Tibial nerve (tissue), 4 donors: ENCODE results near the gene CAB39. TPM values are rescaled to one million over a fixed set of nuclear protein-coding genes. Genes with fewer than 3 reads are reported as not detected.

Experiments used
- DNase-seq, 2 donors: peaks; one replicate each; pipeline ENCODE4 v3.0.0-alpha.2; 2019; ENCODE audit warnings: low spot score in 2 of 2
- H3K27ac ChIP-seq, 4 donors: fragments of 200-600 bp; sonication (generic) in 3 of 4; one replicate each; pipeline ENCODE4 v1.5.1; 2017 to 2019; ENCODE audit warnings: mild to moderate bottlenecking in 1 of 4
- H3K27me3 ChIP-seq, 2 donors: fragments of 200-600 bp; sonication (generic) in 1 of 2; one replicate each; pipeline versions ENCODE4 v1.5.1 to v1.6.0; 2017 to 2019
- H3K36me3 ChIP-seq, 3 donors: fragments of 200-600 bp; sonication (generic); one replicate each; pipeline ENCODE4 v1.5.1; 2018 to 2019
- H3K4me1 ChIP-seq, 4 donors: fragments of 200-600 bp; sonication (generic) in 3 of 4; one replicate each; pipeline ENCODE4 v1.5.1; 2017 to 2019
- H3K4me3 ChIP-seq, 4 donors: fragments of 200-600 bp; sonication (generic) in 3 of 4; one replicate each; pipeline ENCODE4 v1.5.1; 2017 to 2019; ENCODE audit warnings: mild to moderate bottlenecking in 1 of 4, moderate library complexity in 1 of 4
- H3K9me3 ChIP-seq, 4 donors: fragments of 200-600 bp; sonication (generic) in 3 of 4; one replicate each; pipeline ENCODE4 v1.5.1; 2017 to 2019
- EP300 ChIP-seq, 2 donors: sonication (generic); formaldehyde crosslinking; IDR thresholded peaks; one replicate each; pipeline ENCODE4 v1.6.1; 2017; ENCODE audit warnings: antibody characterized with exemption in 2 of 2, mild to moderate bottlenecking in 1 of 2
- POLR2A ChIP-seq, 2 donors: fragments of 450-650 bp; IDR thresholded peaks; one replicate each; pipeline ENCODE4 v1.6.1; 2017; ENCODE audit warnings: antibody characterized with exemption in 2 of 2, mild to moderate bottlenecking in 2 of 2, moderate library complexity in 2 of 2
- WGBS, 2 donors: methylation state at CpG; one replicate each; pipeline ENCODE4 v1.1.5; 2018; 5-methylcytosine and 5-hydroxymethylcytosine counted together
- total RNA-seq, 4 donors: library from RNA; depleted of rRNA; stranded (reverse); fragments of >200 nt; gene quantifications; one replicate each; pipeline ENCODE4 v1.1.0, GENCODE V29; 2016
- TF ChIP-seq, protein P1 (sequence below), 5 experiments: fragments of 200-600 bp in 3 of 5; fragments of 450-650 bp in 2 of 5; sonication (generic) in 3 of 5; IDR thresholded peaks; one replicate each; pipeline ENCODE4 v1.5.1; 2016 to 2019; ENCODE audit warnings: antibody characterized with exemption in 5 of 5, mild to moderate bottlenecking in 3 of 5, moderate library complexity in 2 of 5

The CAB39 gene
- total RNA-seq, 4 donors from 2014 or later, result 60.0 to 82.2 (median 69.7) TPM

DNA sequence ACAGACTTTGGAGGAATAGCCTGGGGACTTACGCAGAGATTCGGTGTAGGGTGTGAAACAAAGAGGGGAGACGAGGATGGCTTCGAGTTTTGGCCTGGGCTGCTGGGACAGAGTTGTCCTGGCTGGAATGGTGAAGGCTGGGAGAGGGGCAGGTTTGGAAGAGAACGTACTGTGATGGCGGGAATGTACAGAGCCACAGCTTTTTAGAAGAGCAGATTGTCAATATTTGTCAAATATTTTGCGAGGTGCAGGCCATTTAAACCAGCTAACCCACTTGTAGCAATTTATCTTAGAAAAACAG is 137.7 kb downstream of the CAB39 start:
- H3K4me1 ChIP-seq, result peaks cover 0 to 5% (median 0%) of the 10 kb centered on the region in 4 donors
- H3K27ac ChIP-seq, result no peak overlapping the region
- 75% methylated on average over 7 of the region's 7 CpGs for WGBS, 2 donors
- no peak for DNase-seq
- no peak overlapping the region for H3K4me3 ChIP-seq
- H3K9me3 ChIP-seq, result peaks cover 0 to 8% (median 0%) of the 10 kb centered on the region in 4 donors
- TF ChIP-seq, protein P1, sequence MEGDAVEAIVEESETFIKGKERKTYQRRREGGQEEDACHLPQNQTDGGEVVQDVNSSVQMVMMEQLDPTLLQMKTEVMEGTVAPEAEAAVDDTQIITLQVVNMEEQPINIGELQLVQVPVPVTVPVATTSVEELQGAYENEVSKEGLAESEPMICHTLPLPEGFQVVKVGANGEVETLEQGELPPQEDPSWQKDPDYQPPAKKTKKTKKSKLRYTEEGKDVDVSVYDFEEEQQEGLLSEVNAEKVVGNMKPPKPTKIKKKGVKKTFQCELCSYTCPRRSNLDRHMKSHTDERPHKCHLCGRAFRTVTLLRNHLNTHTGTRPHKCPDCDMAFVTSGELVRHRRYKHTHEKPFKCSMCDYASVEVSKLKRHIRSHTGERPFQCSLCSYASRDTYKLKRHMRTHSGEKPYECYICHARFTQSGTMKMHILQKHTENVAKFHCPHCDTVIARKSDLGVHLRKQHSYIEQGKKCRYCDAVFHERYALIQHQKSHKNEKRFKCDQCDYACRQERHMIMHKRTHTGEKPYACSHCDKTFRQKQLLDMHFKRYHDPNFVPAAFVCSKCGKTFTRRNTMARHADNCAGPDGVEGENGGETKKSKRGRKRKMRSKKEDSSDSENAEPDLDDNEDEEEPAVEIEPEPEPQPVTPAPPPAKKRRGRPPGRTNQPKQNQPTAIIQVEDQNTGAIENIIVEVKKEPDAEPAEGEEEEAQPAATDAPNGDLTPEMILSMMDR (IDR thresholded peaks at IDR 0.05), result no peak
- TF ChIP-seq POLR2A (IDR thresholded peaks at IDR 0.05), result no peak
- TF ChIP-seq EP300 (IDR thresholded peaks at IDR 0.05), result no peak
- H3K27me3 ChIP-seq, result peaks cover 0 to 10% of the 10 kb centered on the region in 2 donors
- H3K36me3 ChIP-seq, result no peaks in the 10 kb centered on the region

DNA sequence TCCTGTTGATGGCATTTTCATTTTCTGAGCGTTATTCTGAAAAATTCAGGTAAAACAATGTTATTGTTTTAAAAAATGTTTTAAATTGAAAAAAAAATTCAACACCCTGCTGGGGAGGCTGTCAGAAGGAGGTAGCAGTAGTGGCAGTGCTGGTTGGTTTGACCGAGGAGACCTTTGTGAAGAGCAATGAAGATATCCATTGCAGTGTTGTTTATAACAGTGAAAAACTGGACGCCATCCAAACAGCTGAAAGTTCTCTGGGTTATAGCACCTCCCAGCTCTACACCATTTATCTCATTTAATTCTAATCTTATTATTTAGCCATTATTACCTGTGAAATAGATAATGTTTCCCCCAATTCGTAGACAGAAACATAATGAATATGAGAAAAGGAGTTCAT is 139.5 kb downstream of the CAB39 start:
- H3K4me1 ChIP-seq, result peaks cover 0 to 5% (median 0%) of the 10 kb centered on the region in 4 donors
- no peak overlapping the region for H3K27ac ChIP-seq
- no peak for TF ChIP-seq POLR2A (IDR thresholded peaks at IDR 0.05)
- TF ChIP-seq EP300 (IDR thresholded peaks at IDR 0.05), result no peak
- TF ChIP-seq, protein P1 (IDR thresholded peaks at IDR 0.05), result no peak
- H3K9me3 ChIP-seq, result no peaks in the 10 kb centered on the region
- H3K36me3 ChIP-seq, result no peaks in the 10 kb centered on the region
- H3K27me3 ChIP-seq, result peaks cover 0 to 20% of the 10 kb centered on the region in 2 donors
- no peak overlapping the region for H3K4me3 ChIP-seq
- no peak for DNase-seq
- WGBS, 2 donors, result 85 to 88% methylated on average over 4 of the region's 4 CpGs

DNA sequence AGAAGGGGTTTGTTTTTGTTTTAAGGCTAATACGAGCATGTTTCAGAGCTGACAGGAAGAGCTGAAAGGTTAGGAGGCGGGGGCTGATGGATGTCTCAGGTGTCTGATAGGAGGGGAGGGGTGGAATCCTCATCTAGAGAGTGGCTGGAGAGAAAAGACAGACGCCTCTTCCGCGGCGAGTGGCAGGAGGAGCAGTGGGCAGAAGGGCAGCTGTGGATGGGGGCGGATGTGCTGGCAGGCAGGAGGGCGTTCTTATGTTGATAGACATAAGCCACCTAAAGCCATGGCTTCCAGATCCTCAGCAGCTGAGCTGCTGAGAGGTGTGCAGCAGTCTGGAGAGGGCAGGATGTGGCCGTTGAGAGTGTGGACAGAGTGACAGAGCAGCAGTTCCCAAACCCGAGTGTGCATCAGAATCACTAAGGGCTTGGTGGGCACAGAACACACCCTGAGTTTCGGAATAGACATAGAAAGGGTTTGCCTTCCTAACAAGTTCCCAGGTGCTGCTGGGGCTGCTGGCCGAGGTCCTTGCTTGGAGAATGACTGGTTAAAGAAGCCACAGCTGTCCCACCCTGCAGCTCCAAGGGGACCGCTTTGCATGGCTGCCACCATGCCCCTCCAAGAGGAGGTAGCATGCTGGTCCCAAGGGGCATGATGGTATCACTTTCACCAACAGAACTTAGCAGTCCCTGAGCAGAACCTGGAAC is 149.1 kb downstream of the CAB39 start:
- Histone ChIP-seq H3K4me1 (peaks cover 0 to 24% (median 14%) of the 10 kb centered on the region in 4 donors), H3K4me3 (no peak overlapping the region), H3K9me3 (peaks cover 0 to 15% (median 0%) of the 10 kb centered on the region in 4 donors), H3K27me3 (peaks cover 0 to 34% of the 10 kb centered on the region in 2 donors), H3K27ac (no peak overlapping the region), H3K36me3 (no peaks in the 10 kb centered on the region)
- no peak for DNase-seq
- 39 to 43% methylated on average over 13 of the region's 13 CpGs for whole genome bisulfite sequencing, 2 donors
- no peak for TF ChIP-seq EP300 (IDR thresholded peaks at IDR 0.05)
- TF ChIP-seq, protein P1 (IDR thresholded peaks at IDR 0.05), result no peak
- TF ChIP-seq POLR2A (IDR thresholded peaks at IDR 0.05), result no peak

DNA sequence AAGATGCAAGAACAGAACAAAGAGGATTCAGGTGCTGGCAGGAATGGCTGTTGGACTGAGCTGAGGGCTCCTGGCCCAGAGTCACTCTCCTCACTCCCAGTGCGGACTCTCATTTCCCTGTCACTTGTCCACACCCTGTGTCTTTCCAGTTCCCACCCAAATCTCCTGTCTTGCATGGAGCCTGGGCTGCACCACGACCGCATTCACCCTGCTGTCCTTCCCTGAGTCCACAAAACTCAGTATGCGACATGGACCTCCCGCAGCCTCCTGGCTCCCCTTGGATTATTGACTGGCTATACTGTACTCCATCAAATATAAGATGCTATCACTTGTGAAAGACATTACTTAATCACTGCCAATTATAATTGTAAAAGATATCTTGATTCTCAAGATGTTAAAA is 149.7 kb downstream of the CAB39 start:
- TF ChIP-seq, protein P1 (IDR thresholded peaks at IDR 0.05), result no peak
- TF ChIP-seq EP300 (IDR thresholded peaks at IDR 0.05), result no peak
- TF ChIP-seq POLR2A (IDR thresholded peaks at IDR 0.05), result no peak
- H3K9me3 ChIP-seq, result peaks cover 0 to 15% (median 0%) of the 10 kb centered on the region in 4 donors
- peaks cover 0 to 30% (median 17%) of the 10 kb centered on the region in 4 donors for H3K4me1 ChIP-seq
- H3K27ac ChIP-seq, result no peak overlapping the region
- DNase-seq, result no peak
- no peaks in the 10 kb centered on the region for H3K36me3 ChIP-seq
- H3K4me3 ChIP-seq, result no peak overlapping the region
- 89 to 91% methylated on average over 5 of the region's 5 CpGs for WGBS, 2 donors
- peaks cover 0 to 28% of the 10 kb centered on the region in 2 donors for H3K27me3 ChIP-seq

DNA sequence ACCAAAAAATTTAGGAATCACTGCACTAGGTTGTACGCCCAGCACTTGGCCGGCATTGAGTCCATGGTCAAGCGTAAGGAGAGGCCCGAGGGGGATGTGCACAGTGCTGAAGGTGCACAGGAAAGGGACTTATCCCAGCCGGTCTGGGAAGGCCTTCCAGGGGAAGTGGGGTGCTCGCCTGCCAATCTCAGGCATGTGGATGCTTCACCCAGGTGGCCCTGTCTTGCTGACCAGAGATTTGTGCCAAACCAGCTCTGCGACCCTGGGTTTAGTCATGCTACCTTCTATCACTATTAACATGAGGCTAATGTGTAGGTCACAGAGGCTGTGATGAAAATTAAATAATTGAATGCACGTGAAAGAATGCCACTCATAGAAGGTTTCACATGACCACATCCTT is 150.4 kb downstream of the CAB39 start:
- peaks cover 0 to 28% of the 10 kb centered on the region in 2 donors for H3K27me3 ChIP-seq
- no peaks in the 10 kb centered on the region for H3K36me3 ChIP-seq
- peaks cover 0 to 37% (median 19%) of the 10 kb centered on the region in 4 donors for H3K4me1 ChIP-seq
- H3K9me3 ChIP-seq, result peaks cover 0 to 13% (median 0%) of the 10 kb centered on the region in 4 donors
- no peak overlapping the region for H3K4me3 ChIP-seq
- no peak overlapping the region for H3K27ac ChIP-seq
- WGBS, 2 donors, result 61 to 76% methylated on average over 8 of the region's 8 CpGs
- DNase-seq, result no peak
- TF ChIP-seq, protein P1 (IDR thresholded peaks at IDR 0.05), result no peak
- no peak for TF ChIP-seq EP300 (IDR thresholded peaks at IDR 0.05)
- TF ChIP-seq POLR2A (IDR thresholded peaks at IDR 0.05), result no peak
